ENCODE measurements around the gene MTMR4. TPM values are rescaled to one million over a fixed set of nuclear protein-coding genes. Genes with fewer than 3 reads are reported as not detected.

The MTMR4 gene
- total RNA-seq, 1 donor from 2014 or later: 46.3 TPM

DNA sequence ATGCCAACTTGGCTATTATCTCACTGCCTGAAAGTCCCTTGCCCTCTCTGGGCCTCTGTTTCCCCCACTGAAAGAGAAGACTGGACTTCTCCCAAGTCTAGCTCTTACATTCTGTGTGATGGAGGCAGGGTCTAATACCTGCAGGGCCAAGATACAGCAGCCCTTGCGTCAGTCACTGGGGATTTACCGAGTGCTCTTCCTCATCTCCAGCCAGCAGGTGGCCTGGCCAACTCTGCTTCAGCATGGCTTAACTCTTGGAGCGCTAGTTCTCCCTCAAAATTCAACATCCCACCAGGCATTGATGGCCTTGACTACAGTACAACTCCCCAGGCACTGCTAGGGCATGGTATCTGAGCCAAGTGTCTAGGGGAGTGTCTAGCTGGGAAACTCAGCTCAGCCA is 19.9 kb upstream of the MTMR4 start:
- TF ChIP-seq, protein P1, sequence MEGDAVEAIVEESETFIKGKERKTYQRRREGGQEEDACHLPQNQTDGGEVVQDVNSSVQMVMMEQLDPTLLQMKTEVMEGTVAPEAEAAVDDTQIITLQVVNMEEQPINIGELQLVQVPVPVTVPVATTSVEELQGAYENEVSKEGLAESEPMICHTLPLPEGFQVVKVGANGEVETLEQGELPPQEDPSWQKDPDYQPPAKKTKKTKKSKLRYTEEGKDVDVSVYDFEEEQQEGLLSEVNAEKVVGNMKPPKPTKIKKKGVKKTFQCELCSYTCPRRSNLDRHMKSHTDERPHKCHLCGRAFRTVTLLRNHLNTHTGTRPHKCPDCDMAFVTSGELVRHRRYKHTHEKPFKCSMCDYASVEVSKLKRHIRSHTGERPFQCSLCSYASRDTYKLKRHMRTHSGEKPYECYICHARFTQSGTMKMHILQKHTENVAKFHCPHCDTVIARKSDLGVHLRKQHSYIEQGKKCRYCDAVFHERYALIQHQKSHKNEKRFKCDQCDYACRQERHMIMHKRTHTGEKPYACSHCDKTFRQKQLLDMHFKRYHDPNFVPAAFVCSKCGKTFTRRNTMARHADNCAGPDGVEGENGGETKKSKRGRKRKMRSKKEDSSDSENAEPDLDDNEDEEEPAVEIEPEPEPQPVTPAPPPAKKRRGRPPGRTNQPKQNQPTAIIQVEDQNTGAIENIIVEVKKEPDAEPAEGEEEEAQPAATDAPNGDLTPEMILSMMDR (IDR thresholded peaks at IDR 0.05; ENCODE audit: insufficient read depth, low read length, poor library complexity, severe bottlenecking): no peak
- H3K4me3 ChIP-seq (ENCODE audit: low read depth, low read length): no peak overlapping the region
- no peak for DNase-seq (ENCODE audit: low read depth)
- H3K27me3 ChIP-seq (ENCODE audit: control insufficient read depth, insufficient read depth, low read length): peaks cover 19% of the 10 kb centered on the region
- H3K36me3 ChIP-seq (ENCODE audit: control insufficient read depth, insufficient read depth, low read length): no peaks in the 10 kb centered on the region

DNA sequence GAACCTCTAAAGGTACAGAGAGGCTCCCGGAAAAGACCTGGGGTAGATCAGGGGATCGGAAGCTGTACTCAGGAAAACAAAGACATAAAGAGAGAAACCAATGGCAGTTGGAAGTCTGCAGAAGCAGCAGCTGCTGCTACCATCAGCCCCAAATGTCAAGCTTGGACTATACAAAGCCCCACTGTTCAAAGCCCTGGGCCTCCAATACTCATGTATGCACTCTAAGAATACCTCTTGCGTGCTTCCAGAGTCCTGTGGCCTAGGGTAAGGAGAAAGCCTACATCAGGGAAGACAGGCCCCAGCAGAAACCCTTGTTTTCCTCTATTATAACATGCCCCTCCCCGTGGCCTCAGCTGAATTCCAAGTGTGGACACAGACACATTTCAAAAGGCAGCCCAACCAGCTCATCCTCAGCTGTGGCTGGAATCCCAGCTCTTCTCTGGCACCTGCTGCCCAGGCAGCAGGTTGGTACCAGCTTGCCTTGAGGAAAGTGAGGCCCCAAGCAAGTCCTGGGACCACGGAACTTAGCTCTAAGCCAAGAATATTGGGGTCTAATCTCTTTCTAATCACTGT is 19.3 kb upstream of the MTMR4 start:
- peaks cover 17% of the 10 kb centered on the region for H3K27me3 ChIP-seq (ENCODE audit: control insufficient read depth, insufficient read depth, low read length)
- H3K4me3 ChIP-seq (ENCODE audit: low read depth, low read length): no peak overlapping the region
- no peaks in the 10 kb centered on the region for H3K36me3 ChIP-seq (ENCODE audit: control insufficient read depth, insufficient read depth, low read length)
- DNase-seq (ENCODE audit: low read depth): no peak
- TF ChIP-seq, protein P1 (IDR thresholded peaks at IDR 0.05; ENCODE audit: insufficient read depth, low read length, poor library complexity, severe bottlenecking): no peak

DNA sequence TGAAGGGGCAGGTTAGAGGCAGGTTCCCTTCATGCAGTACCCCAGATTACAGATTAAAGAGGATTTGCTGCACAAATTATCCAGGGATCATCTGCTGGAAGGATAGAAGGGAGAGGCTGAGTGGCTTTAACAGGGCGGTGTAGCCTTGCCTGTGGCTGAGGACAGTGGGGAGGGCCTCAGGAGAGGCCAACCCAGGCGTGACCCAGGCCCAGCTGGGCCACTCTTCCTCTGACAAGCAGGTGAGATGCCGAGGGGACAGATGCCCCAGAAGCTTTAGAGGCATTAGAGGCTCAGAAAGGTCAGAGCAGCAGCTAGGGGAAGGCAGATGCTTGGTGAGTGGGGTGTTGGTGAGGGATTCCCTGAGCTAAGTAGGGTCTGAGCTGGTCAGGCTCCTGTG is 18.1 kb upstream of the MTMR4 start:
- no peaks in the 10 kb centered on the region for H3K36me3 ChIP-seq (ENCODE audit: control insufficient read depth, insufficient read depth, low read length)
- H3K4me3 ChIP-seq (ENCODE audit: low read depth, low read length): no peak overlapping the region
- TF ChIP-seq, protein P1 (IDR thresholded peaks at IDR 0.05; ENCODE audit: insufficient read depth, low read length, poor library complexity, severe bottlenecking): no peak
- peaks cover 17% of the 10 kb centered on the region for H3K27me3 ChIP-seq (ENCODE audit: control insufficient read depth, insufficient read depth, low read length)
- DNase-seq (ENCODE audit: low read depth): no peak

DNA sequence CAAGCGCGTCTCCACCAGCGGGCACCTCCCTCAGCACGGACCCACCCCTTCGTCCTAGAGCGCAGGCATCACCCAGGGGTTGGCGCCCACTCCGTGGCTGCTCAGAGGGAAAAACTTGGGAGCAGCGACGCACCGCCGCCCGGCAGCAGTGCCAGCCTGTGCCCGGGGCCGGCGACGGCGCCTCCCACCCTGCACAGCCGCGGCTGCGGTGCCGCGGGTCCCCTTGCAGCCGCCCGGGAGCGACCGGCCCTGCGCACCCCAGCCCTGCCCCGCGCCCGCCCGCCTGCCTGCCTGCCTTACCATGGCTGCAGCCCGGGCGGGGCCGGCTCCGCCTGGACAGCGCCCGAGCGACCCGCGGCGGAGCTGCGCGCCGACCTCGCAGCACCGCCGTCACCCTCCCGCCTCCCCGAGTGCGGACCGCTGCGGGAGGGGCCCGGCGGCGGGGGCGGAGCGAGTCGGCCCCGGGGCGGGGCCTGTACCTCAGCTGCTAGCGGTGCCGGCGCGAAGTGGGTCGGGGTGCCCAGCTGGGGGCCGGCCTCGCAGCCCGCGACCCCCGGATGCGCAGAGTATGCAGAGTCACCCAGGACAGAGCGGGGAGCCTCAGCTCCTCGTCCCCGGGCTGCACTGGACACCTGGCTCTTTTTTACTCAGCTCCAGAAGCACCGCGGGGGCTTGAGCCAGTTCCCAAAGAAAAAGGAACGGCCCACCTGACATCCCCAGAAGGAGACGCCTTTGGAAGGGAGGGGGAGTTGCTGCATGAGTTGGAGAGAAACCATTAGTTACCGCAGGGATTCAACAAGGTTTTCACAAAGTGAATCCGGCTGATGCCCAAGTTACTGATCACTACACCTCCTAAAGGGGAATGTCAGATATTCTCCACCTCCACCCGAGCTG is 17.5 kb upstream of the MTMR4 start:
- Histone ChIP-seq H3K36me3 (ENCODE audit: control insufficient read depth, insufficient read depth, low read length) (no peaks in the 10 kb centered on the region), H3K27me3 (ENCODE audit: control insufficient read depth, insufficient read depth, low read length) (peaks cover 17% of the 10 kb centered on the region), H3K4me3 (ENCODE audit: low read depth, low read length) (peak overlapping the region; percentile 44)
- DNase-seq (ENCODE audit: low read depth): no peak
- TF ChIP-seq, protein P1 (IDR thresholded peaks at IDR 0.05; ENCODE audit: insufficient read depth, low read length, poor library complexity, severe bottlenecking): no peak

DNA sequence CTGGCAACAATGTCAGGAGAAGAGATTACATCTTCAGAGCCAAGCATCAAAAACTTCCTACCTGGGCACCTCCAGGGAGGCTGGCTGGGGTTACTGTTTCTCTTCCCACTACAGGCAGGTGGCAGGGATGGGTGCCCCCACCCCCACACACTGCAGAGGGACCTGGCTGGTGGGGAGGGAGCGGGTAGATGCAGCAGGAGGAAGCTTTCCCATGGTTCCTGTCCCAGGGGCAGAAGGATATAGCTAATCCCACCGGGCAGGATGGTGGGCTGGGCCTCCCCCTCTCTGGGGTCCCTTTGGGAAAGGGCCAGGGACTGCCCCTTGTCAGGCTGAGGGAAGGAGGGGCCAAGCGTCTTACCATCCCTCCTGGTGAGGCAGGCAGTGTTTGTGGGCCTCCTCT is 16.7 kb upstream of the MTMR4 start:
- TF ChIP-seq, protein P1 (IDR thresholded peaks at IDR 0.05; ENCODE audit: insufficient read depth, low read length, poor library complexity, severe bottlenecking): no peak
- DNase-seq (ENCODE audit: low read depth): no peak
- peak overlapping the region; percentile 44 for H3K4me3 ChIP-seq (ENCODE audit: low read depth, low read length)
- peaks cover 17% of the 10 kb centered on the region for H3K27me3 ChIP-seq (ENCODE audit: control insufficient read depth, insufficient read depth, low read length)
- H3K36me3 ChIP-seq (ENCODE audit: control insufficient read depth, insufficient read depth, low read length): no peaks in the 10 kb centered on the region
